Hepatocyte (in vitro differentiated cells): ENCODE measurements around the gene RNF166.

Experiments used
- CTCF ChIP-seq: fragments of 200-600 bp; sonication (generic); IDR thresholded peaks from 2 replicates; pipeline ENCODE4 v1.5.1; 2016; ENCODE audit warnings: antibody characterized with exemption, mild to moderate bottlenecking; ENCODE audit not compliant: poor library complexity
- EZH2 ChIP-seq: fragments of 200-600 bp; sonication (generic); IDR thresholded peaks from 2 replicates; pipeline ENCODE4 v1.6.1; 2016; ENCODE audit warnings: antibody characterized with exemption, mild to moderate bottlenecking, borderline replicate concordance
- EZH2phosphoT487 ChIP-seq: fragments of 200-600 bp; sonication (generic); IDR thresholded peaks from one replicate; pipeline ENCODE4 v1.6.1; 2018; ENCODE audit warnings: antibody characterized with exemption, mild to moderate bottlenecking, low read depth, moderate library complexity; ENCODE audit not compliant: unreplicated experiment, severe bottlenecking

GRCh38 chr16:88694221-88695087 lies 11.8 kb downstream of the RNF166 start:
- no peak for TF ChIP-seq CTCF
- no peak for TF ChIP-seq EZH2phosphoT487
- TF ChIP-seq EZH2: no peak
